ENCODE measurements around the gene PRR19. TPM values are rescaled to one million over a fixed set of nuclear protein-coding genes. Genes with fewer than 3 reads are reported as not detected.

The PRR19 gene
- total RNA-seq, 1 donor from 2014 or later = 0.52 TPM

DNA sequence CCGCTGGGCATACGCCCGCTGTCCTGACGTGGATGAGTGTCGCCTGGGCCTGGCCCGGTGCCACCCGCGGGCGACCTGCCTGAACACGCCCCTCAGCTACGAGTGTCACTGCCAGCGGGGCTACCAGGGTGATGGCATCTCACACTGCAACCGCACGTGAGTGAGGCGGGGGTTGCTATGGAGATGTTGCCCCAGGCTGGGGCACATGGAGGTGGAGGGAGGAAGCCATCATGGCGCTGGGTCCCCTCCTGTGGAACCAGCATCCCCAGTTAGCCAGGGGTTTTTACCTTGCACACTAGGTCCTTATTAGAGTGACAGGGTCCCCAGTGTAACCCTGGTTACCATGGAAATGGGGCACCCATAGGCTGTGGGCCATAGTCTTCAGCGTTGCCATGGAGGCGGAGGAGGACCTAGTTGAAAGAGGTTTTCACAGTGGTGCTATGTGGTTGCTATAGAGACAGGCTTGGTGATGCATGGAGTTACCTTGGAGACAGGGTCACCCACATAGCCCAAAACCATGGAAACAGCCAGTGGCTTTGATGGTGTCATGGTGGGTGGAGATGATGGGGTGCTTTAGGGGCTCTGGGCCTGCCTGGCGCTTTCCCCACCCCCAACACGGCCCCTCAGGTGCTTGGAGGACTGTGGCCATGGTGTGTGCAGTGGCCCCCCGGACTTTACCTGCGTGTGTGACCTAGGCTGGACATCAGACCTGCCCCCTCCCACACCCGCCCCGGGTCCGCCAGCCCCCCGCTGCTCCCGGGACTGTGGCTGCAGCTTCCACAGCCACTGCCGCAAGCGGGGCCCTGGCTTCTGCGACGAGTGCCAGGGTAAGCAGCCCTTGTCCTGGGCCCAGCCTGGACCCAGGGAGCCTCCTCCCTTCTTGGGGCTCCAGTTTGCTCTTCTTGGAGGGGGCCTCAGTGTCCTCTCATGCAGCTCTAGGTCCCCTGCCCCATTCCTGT, 50.6 kb downstream of the PRR19 start:
- peaks cover 21% of the 10 kb centered on the region for H3K36me3 ChIP-seq
- H3K4me1 ChIP-seq = no peaks in the 10 kb centered on the region
- H3K27me3 ChIP-seq = no peaks in the 10 kb centered on the region
- H3K9me3 ChIP-seq = no peaks in the 10 kb centered on the region
- intact Hi-C loops (cut with DNase I) = no loop called here
- H3K27ac ChIP-seq = no peak overlapping the region
- no peak overlapping the region for H3K4me3 ChIP-seq
- no peak for ATAC-seq
- TF ChIP-seq, protein P1, sequence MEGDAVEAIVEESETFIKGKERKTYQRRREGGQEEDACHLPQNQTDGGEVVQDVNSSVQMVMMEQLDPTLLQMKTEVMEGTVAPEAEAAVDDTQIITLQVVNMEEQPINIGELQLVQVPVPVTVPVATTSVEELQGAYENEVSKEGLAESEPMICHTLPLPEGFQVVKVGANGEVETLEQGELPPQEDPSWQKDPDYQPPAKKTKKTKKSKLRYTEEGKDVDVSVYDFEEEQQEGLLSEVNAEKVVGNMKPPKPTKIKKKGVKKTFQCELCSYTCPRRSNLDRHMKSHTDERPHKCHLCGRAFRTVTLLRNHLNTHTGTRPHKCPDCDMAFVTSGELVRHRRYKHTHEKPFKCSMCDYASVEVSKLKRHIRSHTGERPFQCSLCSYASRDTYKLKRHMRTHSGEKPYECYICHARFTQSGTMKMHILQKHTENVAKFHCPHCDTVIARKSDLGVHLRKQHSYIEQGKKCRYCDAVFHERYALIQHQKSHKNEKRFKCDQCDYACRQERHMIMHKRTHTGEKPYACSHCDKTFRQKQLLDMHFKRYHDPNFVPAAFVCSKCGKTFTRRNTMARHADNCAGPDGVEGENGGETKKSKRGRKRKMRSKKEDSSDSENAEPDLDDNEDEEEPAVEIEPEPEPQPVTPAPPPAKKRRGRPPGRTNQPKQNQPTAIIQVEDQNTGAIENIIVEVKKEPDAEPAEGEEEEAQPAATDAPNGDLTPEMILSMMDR (IDR thresholded peaks at IDR 0.05) = no peak
- DNase-seq = no peak

DNA sequence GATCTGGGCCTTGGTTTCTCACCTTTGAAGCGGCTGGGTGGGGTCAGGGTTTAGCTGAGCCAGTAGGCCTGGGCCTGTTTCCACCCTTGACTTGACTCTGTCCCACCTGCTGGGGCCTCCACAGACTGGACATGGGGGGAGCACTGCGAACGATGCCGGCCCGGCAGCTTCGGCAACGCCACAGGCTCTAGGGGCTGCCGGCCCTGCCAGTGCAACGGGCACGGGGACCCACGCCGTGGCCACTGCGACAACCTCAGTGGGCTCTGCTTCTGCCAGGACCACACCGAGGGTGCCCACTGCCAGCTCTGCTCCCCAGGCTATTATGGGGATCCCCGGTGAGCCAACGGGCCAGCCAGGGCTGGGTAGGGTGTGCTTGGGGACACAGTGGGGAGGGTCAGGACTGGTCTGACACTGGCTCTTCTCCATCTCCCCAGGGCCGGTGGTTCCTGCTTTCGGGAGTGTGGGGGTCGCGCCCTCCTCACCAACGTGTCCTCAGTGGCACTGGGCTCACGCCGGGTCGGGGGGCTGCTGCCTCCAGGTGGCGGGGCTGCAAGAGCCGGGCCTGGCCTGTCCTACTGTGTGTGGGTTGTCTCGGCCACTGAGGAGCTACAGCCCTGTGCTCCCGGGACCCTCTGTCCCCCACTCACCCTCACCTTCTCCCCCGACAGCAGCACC, 51.5 kb downstream of the PRR19 start:
- Histone ChIP-seq H3K27ac (no peak overlapping the region), H3K4me3 (no peak overlapping the region), H3K4me1 (no peaks in the 10 kb centered on the region), H3K36me3 (peaks cover 27% of the 10 kb centered on the region), H3K9me3 (no peaks in the 10 kb centered on the region), H3K27me3 (no peaks in the 10 kb centered on the region)
- TF ChIP-seq, protein P1 (IDR thresholded peaks at IDR 0.05) = no peak
- no peak for DNase-seq
- intact Hi-C loops (cut with DNase I) = no loop called here
- ATAC-seq = no peak

DNA sequence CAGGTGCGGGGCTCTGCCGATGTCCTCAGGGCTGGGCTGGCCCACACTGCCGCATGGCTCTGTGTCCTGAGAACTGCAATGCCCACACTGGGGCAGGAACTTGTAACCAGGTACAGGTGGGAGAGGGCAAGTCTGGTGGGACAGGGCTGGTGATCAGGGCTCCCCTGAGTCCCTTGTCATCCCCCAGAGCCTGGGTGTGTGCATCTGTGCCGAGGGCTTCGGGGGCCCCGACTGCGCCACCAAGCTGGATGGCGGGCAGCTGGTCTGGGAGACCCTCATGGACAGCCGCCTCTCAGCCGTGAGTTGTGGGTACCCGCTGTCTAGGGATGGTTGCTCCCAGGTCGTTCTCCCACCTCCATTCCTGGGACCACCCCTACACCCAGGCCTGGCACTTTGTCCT, 54.0 kb downstream of the PRR19 start:
- TF ChIP-seq, protein P1 (IDR thresholded peaks at IDR 0.05) = no peak
- ATAC-seq (no peak), DNase-seq (no peak)
- Histone ChIP-seq H3K27ac (no peak overlapping the region), H3K9me3 (no peaks in the 10 kb centered on the region), H3K27me3 (no peaks in the 10 kb centered on the region), H3K4me3 (no peak overlapping the region), H3K36me3 (peaks cover 27% of the 10 kb centered on the region), H3K4me1 (no peaks in the 10 kb centered on the region)
- intact Hi-C loops (cut with DNase I) = no loop called here

DNA sequence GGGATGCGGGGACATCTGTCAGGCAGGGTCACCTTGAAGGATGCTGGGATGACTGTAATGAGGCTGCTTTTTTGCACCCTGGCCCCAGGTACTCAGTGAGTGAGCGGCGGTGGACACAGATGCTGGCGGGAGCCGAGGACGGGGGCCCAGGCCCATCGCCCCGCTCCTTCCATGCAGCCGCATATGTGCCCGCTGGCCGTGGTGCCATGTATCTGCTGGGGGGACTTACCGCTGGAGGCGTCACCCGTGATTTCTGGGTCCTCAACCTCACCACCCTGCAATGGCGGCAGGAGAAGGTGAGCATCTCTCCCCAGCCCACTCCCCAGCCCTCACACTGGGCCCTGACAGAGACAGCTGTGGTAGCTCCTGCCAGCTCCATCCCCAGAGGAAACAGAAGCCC, 54.8 kb downstream of the PRR19 start:
- no peak overlapping the region for H3K4me3 ChIP-seq
- DNase-seq (no peak), ATAC-seq (no peak)
- H3K4me1 ChIP-seq = no peaks in the 10 kb centered on the region
- peaks cover 27% of the 10 kb centered on the region for H3K36me3 ChIP-seq
- intact Hi-C loops (cut with DNase I) = no loop called here
- H3K9me3 ChIP-seq = no peaks in the 10 kb centered on the region
- H3K27me3 ChIP-seq = no peaks in the 10 kb centered on the region
- TF ChIP-seq, protein P1 (IDR thresholded peaks at IDR 0.05) = no peak
- no peak overlapping the region for H3K27ac ChIP-seq

DNA sequence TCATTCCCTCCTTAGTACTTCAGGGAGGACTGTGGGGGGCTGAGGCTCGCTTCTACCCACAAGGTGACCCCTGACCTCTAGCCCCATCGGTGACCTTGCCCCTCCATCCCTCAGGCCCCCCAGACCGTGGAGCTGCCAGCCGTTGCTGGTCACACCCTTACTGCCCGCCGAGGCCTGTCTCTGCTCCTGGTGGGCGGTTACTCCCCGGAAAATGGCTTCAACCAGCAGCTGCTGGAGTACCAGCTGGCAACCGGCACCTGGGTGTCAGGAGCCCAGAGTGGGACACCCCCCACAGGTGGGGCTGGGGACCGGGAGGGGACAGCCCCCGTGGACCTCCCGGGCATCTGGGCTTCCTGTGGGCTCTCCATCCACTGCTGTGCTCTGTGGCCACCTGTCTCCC, 55.4 kb downstream of the PRR19 start:
- ATAC-seq = no peak
- H3K4me1 ChIP-seq = no peaks in the 10 kb centered on the region
- H3K27ac ChIP-seq = no peak overlapping the region
- no peak for DNase-seq
- no peaks in the 10 kb centered on the region for H3K27me3 ChIP-seq
- peaks cover 27% of the 10 kb centered on the region for H3K36me3 ChIP-seq
- no peaks in the 10 kb centered on the region for H3K9me3 ChIP-seq
- TF ChIP-seq, protein P1 (IDR thresholded peaks at IDR 0.05) = no peak
- no peak overlapping the region for H3K4me3 ChIP-seq
- intact Hi-C loops (cut with DNase I) = no loop called here

Small RNA genes lying within 50 kb of the gene (microRNA-seq; reads per million reads assigned to microRNA genes)
- gene MIR8077 (ENCODE audit: borderline microRNAs expressed) = not detected

Other genes starting within 250 kb of the PRR19 start
- gene GRIK5, start 231.9 kb upstream of the PRR19 start, total RNA-seq = 0.29 TPM
- gene ZNF574, start 226.0 kb upstream of the PRR19 start, total RNA-seq = 13.6 TPM
- gene POU2F2, start 169.7 kb upstream of the PRR19 start, total RNA-seq = 6.1 TPM
- 25.1 TPM for gene DEDD2, start 84.5 kb upstream of the PRR19 start, total RNA-seq
- gene ZNF526, start 81.8 kb upstream of the PRR19 start, total RNA-seq = 9.6 TPM
- 38.7 TPM for gene GSK3A, start 59.5 kb upstream of the PRR19 start, total RNA-seq
- gene ERF, start 47.0 kb upstream of the PRR19 start, total RNA-seq = 53.9 TPM
- 76.7 TPM for gene CIC, start 32.9 kb upstream of the PRR19 start, total RNA-seq
- 13.2 TPM for gene PAFAH1B3, start 492 bp downstream of the PRR19 start, total RNA-seq
- 0.35 TPM for gene TMEM145, start 11.2 kb downstream of the PRR19 start, total RNA-seq
- 18.4 TPM for gene MEGF8, start 23.5 kb downstream of the PRR19 start, total RNA-seq
- gene CNFN, start 88.2 kb downstream of the PRR19 start, total RNA-seq = 0.87 TPM
- gene LIPE, start 125.3 kb downstream of the PRR19 start, total RNA-seq = 3.9 TPM
- 150 TPM for gene CXCL17, start 140.8 kb downstream of the PRR19 start, total RNA-seq
- 13.1 TPM for gene CEACAM1, start 226.3 kb downstream of the PRR19 start, total RNA-seq

Measured in upper lobe of right lung (tissue), 1 donor.